Uterus (tissue), 4 donors: ENCODE measurements around the gene EVL. TPM values are rescaled to one million over a fixed set of nuclear protein-coding genes. Genes with fewer than 3 reads are reported as not detected.

Experiments used
- DNase-seq, 2 donors: peaks; one replicate each; pipeline ENCODE4 v3.0.0-alpha.2; 2019 to 2020
- H3K27ac ChIP-seq, 2 donors: fragments of 200-600 bp; sonication (generic); 1 replicate in 1 of 2; 2 replicates in 1 of 2; pipeline ENCODE4 v1.5.1; 2016 to 2018
- H3K27me3 ChIP-seq, 2 donors: fragments of 200-600 bp; sonication (generic); one replicate each; pipeline ENCODE4 v1.5.1; 2018 to 2019; ENCODE audit warnings: control low read depth in 1 of 2
- H3K36me3 ChIP-seq, 2 donors: fragments of 200-600 bp; sonication (generic); one replicate each; pipeline ENCODE4 v1.5.1; 2019; ENCODE audit warnings: control low read depth in 1 of 2
- H3K4me1 ChIP-seq, 2 donors: fragments of 200-600 bp; sonication (generic); one replicate each; pipeline ENCODE4 v1.5.1; 2018 to 2019; ENCODE audit warnings: control low read depth in 1 of 2
- H3K4me3 ChIP-seq, 2 donors: fragments of 200-600 bp; sonication (generic); 1 replicate in 1 of 2; 2 replicates in 1 of 2; pipeline ENCODE4 v1.5.1; 2018 to 2019; ENCODE audit warnings: mild to moderate bottlenecking in 1 of 2
- H3K9me3 ChIP-seq, 2 donors: fragments of 200-600 bp; sonication (generic); one replicate each; pipeline ENCODE4 v1.5.1; 2019; ENCODE audit warnings: control low read depth in 1 of 2
- POLR2A ChIP-seq, 2 donors: fragments of 450-650 bp; IDR thresholded peaks; one replicate each; pipeline ENCODE4 v1.6.1; 2016; ENCODE audit warnings: antibody characterized with exemption in 2 of 2, mild to moderate bottlenecking in 1 of 2, moderate library complexity in 1 of 2
- intact Hi-C: fragments of 100-400 bp; cut with DNase I; formaldehyde crosslinking; loops from one replicate; pipeline ENCODE4 v1.15.1; 2023; ENCODE audit warnings: low total_unique reads
- total RNA-seq, 4 donors: library from RNA; depleted of rRNA in 3 of 4; stranded (reverse); fragments of >200 nt in 3 of 4; gene quantifications; one replicate each; pipeline versions ENCODE4 v1.1.0 to v1.2.4, GENCODE V29; 2014 to 2023
- TF ChIP-seq, protein P1 (sequence below), 4 experiments: fragments of 200-600 bp in 2 of 4; fragments of 450-650 bp in 2 of 4; sonication (generic) in 2 of 4; IDR thresholded peaks; one replicate each; pipeline ENCODE4 v1.5.1; 2016 to 2019; ENCODE audit warnings: antibody characterized with exemption in 4 of 4, mild to moderate bottlenecking in 2 of 4, moderate library complexity in 1 of 4
- donor health status: DM: yes; HTN: yes; CAD: no.

EVL gene
- total RNA-seq, 4 donors from 2014 or later: 22.1 to 133 (median 67.5) TPM

DNA sequence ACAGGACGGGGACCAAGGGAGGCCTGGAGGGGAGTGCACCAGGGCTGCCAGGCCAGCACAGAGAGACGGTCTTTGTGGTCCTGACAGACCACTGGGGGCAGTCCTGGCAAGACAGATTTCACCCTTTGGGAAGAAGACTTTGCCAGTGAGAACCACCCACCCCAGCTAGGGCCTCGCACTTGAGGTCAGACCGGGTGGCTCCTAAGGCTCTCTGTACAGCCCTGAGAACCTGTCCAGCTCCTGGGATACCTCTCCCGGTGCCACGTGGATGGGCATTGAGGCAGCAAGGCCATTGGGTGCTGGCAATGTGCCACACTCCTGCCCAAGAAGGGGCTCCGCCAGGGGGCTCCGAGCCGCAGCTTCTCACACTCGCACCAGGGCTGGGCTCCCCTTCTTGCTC, 51.8 kb downstream of the EVL start:
- Histone ChIP-seq H3K4me3 (no peak overlapping the region), H3K27me3 (no peaks in the 10 kb centered on the region), H3K4me1 (no peaks in the 10 kb centered on the region), H3K9me3 (no peaks in the 10 kb centered on the region), H3K36me3 (no peaks in the 10 kb centered on the region), H3K27ac (no peak overlapping the region)
- TF ChIP-seq, protein P1, sequence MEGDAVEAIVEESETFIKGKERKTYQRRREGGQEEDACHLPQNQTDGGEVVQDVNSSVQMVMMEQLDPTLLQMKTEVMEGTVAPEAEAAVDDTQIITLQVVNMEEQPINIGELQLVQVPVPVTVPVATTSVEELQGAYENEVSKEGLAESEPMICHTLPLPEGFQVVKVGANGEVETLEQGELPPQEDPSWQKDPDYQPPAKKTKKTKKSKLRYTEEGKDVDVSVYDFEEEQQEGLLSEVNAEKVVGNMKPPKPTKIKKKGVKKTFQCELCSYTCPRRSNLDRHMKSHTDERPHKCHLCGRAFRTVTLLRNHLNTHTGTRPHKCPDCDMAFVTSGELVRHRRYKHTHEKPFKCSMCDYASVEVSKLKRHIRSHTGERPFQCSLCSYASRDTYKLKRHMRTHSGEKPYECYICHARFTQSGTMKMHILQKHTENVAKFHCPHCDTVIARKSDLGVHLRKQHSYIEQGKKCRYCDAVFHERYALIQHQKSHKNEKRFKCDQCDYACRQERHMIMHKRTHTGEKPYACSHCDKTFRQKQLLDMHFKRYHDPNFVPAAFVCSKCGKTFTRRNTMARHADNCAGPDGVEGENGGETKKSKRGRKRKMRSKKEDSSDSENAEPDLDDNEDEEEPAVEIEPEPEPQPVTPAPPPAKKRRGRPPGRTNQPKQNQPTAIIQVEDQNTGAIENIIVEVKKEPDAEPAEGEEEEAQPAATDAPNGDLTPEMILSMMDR (IDR thresholded peaks at IDR 0.05): no peak
- TF ChIP-seq POLR2A (IDR thresholded peaks at IDR 0.05): no peak
- no peak for DNase-seq
- intact Hi-C loops: no loop called here

DNA sequence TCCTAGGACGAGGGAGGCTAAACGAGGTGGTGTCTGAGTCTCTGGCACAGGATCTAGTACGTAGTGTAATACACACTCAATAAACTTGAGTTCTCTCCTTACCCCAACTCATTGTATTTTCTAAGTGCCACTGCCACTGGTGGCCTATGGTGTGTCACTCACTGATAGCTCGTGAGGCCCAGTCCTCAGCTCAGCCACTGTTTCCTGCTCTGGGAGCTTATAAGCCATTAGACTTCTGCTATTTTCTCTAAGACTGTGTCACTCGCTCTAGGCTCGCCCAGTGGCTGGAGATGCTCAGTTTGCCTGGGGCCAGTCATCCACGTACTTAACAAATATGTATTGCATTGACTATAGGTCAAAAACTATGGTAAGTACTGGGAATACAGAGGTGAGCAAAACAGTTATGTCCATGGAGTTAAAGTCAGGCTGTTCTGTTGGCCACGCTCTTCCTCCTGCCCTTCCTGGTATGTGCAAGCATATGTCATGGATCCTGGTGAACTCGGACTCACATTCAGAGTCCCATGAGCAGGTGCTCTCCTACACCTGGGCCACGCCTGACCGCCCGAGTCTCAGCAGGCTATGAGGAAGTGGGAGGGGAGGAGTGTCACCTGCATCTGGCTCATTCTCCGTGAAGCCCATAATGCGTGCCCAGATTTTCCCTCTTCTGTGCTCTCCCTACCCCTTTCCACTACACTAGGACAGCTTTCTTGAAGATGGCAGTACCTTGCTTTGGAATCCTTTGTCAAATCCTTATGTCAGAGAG, 52.6 kb downstream of the EVL start:
- no peaks in the 10 kb centered on the region for H3K36me3 ChIP-seq
- H3K4me3 ChIP-seq: no peak overlapping the region
- no peaks in the 10 kb centered on the region for H3K27me3 ChIP-seq
- H3K9me3 ChIP-seq: no peaks in the 10 kb centered on the region
- no peak overlapping the region for H3K27ac ChIP-seq
- TF ChIP-seq POLR2A (IDR thresholded peaks at IDR 0.05): no peak
- TF ChIP-seq, protein P1 (IDR thresholded peaks at IDR 0.05): no peak
- intact Hi-C loops: no loop called here
- no peak for DNase-seq
- H3K4me1 ChIP-seq: no peaks in the 10 kb centered on the region

DNA sequence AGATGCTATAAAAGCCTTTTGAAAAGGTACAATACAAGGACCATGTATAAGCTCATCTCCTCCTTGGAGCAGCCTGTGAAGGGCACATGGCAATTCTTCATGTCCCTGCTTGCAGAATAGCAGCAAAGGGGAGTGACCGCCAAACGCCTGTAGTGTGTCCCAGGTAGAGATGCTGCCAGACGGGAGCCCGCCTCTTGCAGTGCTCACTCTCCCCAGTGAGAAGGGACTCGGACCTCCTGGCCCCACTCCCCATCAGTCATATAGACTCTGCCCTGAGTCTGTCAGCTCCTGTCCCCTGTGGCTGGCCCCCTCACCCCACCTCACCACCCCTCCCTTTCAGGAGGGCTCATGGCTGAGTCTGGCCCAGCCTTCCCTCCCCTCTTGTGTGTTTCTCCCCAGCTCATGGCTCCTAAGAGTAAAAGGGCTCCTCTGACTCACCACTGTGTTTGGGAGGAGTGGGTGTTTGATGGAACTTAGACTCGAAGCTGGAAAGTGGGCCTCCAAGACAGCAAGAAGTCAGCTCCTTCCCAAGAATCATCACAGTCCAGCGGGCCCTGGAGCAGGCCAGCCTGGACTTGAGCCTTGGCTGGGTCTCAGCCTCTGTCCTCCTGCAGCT, 53.3 kb downstream of the EVL start:
- Histone ChIP-seq H3K9me3 (no peaks in the 10 kb centered on the region), H3K27ac (no peak overlapping the region), H3K27me3 (no peaks in the 10 kb centered on the region), H3K36me3 (no peaks in the 10 kb centered on the region), H3K4me1 (no peaks in the 10 kb centered on the region), H3K4me3 (no peak overlapping the region)
- TF ChIP-seq POLR2A (IDR thresholded peaks at IDR 0.05): no peak
- TF ChIP-seq, protein P1 (IDR thresholded peaks at IDR 0.05): no peak
- DNase-seq: no peak
- intact Hi-C loops: no loop called here

DNA sequence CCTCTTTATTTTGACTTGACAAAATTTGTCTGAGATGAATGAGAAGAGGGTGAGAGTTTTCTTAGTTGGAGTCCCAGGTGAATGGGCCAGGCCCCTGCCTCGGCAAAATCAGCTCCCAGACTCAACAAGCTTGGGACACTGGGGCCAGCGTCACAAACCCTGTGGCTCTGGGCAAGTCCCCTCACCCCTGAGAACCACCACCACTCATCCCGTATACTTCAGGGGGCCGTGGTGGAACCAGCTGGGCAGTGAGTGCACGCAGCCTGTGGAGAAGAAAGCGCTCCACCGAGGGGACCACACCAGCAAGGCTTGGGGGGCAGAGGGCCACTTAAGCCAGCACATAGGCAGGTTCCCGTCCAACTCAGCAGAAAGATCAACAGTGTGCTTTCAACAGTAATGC, 54.0 kb downstream of the EVL start:
- H3K27me3 ChIP-seq: no peaks in the 10 kb centered on the region
- no peak for DNase-seq
- no peak overlapping the region for H3K4me3 ChIP-seq
- no peak overlapping the region for H3K27ac ChIP-seq
- H3K4me1 ChIP-seq: no peaks in the 10 kb centered on the region
- TF ChIP-seq POLR2A (IDR thresholded peaks at IDR 0.05): no peak
- intact Hi-C loops: no loop called here
- H3K36me3 ChIP-seq: no peaks in the 10 kb centered on the region
- no peaks in the 10 kb centered on the region for H3K9me3 ChIP-seq

DNA sequence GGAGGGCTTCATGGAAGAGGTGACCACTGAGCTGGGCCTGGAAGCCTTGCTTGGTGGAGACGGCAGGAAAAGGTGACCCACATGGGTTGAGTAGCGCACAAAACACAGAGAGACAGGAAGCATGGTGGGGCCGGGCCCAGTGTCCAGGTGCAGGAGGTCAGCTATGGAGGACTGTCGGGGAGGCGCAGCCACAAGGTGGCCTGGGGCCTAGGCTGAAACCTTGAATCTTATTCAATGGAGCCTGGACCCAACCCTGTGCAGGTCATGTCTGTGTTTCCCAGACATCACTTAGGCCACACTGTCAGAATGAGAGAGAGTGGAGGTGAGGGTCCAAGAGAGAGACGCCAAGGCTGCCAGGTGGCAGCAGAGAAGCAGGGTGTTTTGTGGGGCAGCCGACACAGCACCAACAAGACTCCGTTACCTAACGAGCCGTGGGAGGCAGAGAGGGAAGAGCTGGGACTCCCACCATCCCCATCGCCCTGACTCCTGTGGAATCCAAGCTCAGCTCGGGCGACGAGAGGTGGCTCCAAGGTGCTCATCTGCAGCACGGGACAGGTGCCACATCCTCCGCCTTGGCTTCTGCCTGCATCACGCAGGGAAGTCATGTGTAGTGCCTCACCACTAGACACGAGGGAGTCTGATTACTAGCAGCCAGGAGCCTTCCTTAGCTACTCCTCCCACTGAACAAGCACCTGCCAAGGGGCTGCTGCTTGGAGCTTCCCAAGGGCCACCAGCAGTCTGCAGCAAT, 55.5 kb downstream of the EVL start:
- TF ChIP-seq POLR2A (IDR thresholded peaks at IDR 0.05): no peak
- TF ChIP-seq, protein P1 (IDR thresholded peaks at IDR 0.05): no peak
- Histone ChIP-seq H3K27ac (no peak overlapping the region), H3K4me3 (no peak overlapping the region), H3K4me1 (no peaks in the 10 kb centered on the region), H3K9me3 (no peaks in the 10 kb centered on the region), H3K27me3 (no peaks in the 10 kb centered on the region), H3K36me3 (no peaks in the 10 kb centered on the region)
- no peak for DNase-seq
- intact Hi-C loops: no loop called here
